ENCODE measurements around the gene AXIN2. TPM values are rescaled to one million over a fixed set of nuclear protein-coding genes. Genes with fewer than 3 reads are reported as not detected.
A peak's percentile ranks its signal among the peaks of the same experiment; 100 is the strongest.

Gene AXIN2
- total RNA-seq, 4 donors from 2014 or later, result 23.9 to 54.3 (median 42.8) TPM

DNA sequence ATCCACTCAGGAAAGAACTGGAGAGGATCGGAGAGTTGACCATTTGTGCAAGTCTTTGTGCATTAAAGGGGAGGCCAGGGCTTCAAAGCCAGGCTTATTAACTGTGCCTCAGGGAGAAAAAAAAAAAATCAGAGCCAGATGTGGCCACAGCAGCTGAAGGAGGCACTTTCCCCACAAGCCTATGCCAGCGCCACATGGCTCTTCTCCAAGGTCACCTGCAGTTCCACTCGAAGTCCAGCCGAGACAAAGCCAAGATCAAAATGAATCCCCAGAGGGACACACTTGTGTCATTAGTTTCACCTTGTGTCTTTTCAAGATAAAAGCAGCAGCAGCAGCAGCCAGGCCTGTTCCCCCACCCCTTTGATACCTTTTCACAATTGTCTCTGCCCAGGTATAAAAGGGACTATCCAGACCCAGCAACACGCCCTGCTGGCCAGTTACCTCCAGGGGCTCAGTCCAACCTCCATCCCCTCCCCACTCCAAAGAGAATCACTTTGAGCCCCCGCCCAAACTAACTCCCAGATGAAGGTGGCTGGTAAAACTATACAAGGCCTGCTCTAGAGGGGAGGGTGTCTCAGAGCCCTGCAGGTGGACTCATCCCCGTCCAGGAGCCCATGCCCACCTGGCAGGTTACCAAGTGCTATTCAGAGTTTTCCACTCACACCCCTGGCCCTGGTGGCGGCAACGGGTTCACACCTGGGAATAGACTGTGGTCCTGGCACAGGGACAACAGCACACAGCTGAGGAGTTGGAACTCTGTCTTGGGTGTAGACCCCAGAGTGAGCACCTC is 29.2 kb downstream of the AXIN2 start:
- peaks cover 45 to 50% of the 10 kb centered on the region in 2 donors for H3K4me1 ChIP-seq
- TF ChIP-seq, protein P1, sequence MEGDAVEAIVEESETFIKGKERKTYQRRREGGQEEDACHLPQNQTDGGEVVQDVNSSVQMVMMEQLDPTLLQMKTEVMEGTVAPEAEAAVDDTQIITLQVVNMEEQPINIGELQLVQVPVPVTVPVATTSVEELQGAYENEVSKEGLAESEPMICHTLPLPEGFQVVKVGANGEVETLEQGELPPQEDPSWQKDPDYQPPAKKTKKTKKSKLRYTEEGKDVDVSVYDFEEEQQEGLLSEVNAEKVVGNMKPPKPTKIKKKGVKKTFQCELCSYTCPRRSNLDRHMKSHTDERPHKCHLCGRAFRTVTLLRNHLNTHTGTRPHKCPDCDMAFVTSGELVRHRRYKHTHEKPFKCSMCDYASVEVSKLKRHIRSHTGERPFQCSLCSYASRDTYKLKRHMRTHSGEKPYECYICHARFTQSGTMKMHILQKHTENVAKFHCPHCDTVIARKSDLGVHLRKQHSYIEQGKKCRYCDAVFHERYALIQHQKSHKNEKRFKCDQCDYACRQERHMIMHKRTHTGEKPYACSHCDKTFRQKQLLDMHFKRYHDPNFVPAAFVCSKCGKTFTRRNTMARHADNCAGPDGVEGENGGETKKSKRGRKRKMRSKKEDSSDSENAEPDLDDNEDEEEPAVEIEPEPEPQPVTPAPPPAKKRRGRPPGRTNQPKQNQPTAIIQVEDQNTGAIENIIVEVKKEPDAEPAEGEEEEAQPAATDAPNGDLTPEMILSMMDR (IDR thresholded peaks at IDR 0.05), result no peak
- H3K4me3 ChIP-seq (replicated peaks in 1 of 3), result peak overlapping the region in 1 of 3 donors; percentile 8
- WGBS, 2 donors, result 48 to 54% methylated on average over 6 to 8 of the region's 9 CpGs
- peak; percentile 78 to 84 for DNase-seq
- H3K36me3 ChIP-seq, result peaks cover 40 to 48% of the 10 kb centered on the region in 2 donors
- peak overlapping the region; percentile 81 to 85 (median 82) for H3K27ac ChIP-seq
- intact Hi-C loops (cut with DNase I), result no loop called here
- H3K9me3 ChIP-seq, result no peaks in the 10 kb centered on the region
- H3K27me3 ChIP-seq, result no peaks in the 10 kb centered on the region

DNA sequence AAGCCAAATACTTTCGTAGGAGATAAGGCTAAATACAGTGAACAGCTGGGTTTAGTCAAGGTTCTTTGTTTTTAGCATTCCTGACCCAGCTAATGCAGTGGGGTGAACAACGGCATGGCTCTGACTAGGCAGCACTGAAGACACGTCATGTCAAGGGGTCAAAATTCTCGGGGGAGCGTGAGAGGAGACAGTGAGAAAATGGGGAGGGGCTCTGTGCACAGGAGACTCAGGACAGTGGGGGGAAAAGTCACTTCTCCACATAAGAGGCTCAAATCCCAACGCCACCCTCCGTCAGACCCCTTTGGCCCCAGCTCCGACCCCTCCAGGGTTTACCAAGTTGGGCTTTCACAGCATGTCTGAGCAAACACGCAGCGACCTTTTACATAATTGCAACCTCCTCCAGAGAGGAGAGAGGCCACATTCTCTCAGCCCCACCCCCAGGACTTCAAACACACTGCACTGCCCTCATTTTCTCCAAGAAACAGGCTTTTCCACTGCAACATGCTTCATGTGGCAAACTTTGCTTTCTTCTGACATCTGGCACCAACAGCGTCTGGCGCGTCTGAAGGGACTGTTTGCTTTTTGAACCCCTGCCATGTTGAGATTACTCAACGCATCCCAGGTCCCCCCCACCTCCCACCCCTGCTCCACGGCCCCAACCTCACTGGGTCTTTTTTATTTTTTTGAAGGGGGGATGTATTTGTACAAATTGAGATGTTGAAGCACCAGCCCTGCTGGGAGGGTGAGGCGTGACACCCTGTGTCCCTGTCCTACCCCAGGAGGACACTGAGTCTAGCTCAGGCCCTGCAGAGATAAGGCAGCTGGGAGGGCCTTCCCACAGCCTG is 30.0 kb downstream of the AXIN2 start:
- intact Hi-C loops (cut with DNase I), result no loop called here
- peak overlapping the region; percentile 81 to 85 (median 82) for H3K27ac ChIP-seq
- 34 to 38% methylated on average over 16 of the region's 16 CpGs for WGBS, 2 donors
- H3K27me3 ChIP-seq, result no peaks in the 10 kb centered on the region
- peak overlapping the region in 1 of 3 donors; percentile 8 for H3K4me3 ChIP-seq (replicated peaks in 1 of 3)
- peaks cover 32 to 40% of the 10 kb centered on the region in 2 donors for H3K36me3 ChIP-seq
- peaks cover 45 to 50% of the 10 kb centered on the region in 2 donors for H3K4me1 ChIP-seq
- no peaks in the 10 kb centered on the region for H3K9me3 ChIP-seq
- DNase-seq, result peak; percentile 78 to 82
- TF ChIP-seq, protein P1 (IDR thresholded peaks at IDR 0.05), result peak in 3 of 6 experiments; percentile 4 to 31 (median 9)
- TF ChIP-seq POLR2A (IDR thresholded peaks at IDR 0.05), result no peak

DNA sequence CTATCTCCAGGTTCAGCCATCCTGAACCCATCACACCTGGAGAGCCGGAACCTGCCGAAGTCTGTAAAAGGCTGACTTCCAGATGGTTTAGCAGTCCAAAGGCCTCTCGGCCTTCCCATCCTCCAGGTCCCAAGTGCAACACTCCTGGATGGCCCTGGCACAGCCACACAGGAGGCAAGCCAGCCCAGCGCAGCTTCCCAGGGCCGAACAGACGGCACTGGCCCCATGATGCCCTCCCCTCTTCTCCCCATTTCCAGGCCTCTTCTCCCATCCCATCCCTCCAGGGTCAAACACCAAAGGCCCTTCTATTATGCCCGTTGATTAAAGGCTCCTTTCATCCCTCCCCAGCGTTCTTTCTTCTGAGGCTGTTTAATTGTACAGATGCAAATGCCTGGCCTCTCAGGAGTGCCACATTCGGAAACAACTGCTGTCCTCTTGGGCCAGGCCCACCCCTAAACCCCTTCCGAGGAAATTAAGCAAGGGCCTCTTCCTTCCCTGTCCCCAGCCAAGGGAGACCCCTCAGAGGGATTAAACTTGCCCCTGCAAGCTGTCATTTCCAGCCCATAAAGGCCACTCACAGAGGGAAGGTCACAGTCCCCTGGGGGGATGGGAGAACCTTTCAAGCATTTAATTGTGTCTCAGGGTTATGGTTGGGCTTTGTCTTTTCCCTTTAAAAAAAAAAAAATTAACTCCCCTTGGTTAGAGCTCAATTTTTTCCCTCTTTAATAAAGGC is 30.8 kb downstream of the AXIN2 start:
- DNase-seq, result peak; percentile 91 to 92
- H3K27me3 ChIP-seq, result no peaks in the 10 kb centered on the region
- peaks cover 45 to 50% of the 10 kb centered on the region in 2 donors for H3K4me1 ChIP-seq
- peak overlapping the region; percentile 78 to 85 (median 82) for H3K27ac ChIP-seq
- H3K4me3 ChIP-seq (replicated peaks in 1 of 3), result no peak overlapping the region
- no peaks in the 10 kb centered on the region for H3K9me3 ChIP-seq
- intact Hi-C loops (cut with DNase I), result no loop called here
- 33% methylated on average over 10 of the region's 10 CpGs for WGBS, 2 donors
- H3K36me3 ChIP-seq, result peaks cover 24 to 32% of the 10 kb centered on the region in 2 donors
- TF ChIP-seq, protein P1 (IDR thresholded peaks at IDR 0.05), result no peak
- no peak for TF ChIP-seq POLR2A (IDR thresholded peaks at IDR 0.05)

DNA sequence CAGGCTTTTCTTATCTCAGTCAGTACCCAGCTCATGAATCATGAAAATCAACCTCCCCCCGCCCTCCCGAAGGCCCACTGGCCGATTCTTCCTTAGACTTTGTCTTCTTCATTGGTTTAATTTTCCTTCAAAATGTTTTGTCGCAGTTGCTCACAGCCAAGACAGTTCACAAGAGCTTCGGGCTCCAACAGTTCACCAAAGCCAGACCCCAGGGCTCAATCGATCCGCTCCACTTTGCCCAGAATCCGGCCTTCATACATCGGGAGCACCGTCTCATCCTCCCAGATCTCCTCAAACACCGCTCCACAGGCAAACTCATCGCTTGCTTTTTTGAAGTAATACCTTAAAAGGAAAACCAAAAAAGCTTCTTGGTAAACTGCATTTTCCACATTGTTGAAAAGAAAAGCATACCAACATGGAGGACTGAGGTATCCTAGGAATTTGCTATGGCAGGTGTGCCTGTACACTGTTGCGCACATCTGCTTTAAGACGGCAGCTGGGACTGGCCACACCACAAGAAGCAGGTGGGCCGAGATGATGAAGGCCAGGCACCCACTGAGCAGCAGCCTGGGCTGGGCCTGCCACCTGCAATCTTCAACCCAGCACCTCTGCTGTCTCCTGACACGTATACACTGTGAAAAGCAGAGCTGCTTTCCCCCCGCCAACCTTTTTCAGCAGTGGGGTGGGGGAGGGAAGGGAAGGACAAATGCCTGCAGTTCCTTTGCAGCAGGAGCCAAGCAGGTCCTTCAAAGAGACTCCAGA is 31.5 kb downstream of the AXIN2 start:
- H3K9me3 ChIP-seq, result no peaks in the 10 kb centered on the region
- DNase-seq, result no peak
- 87 to 89% methylated on average over 16 to 17 of the region's 17 CpGs for WGBS, 2 donors
- peaks cover 18 to 24% of the 10 kb centered on the region in 2 donors for H3K36me3 ChIP-seq
- intact Hi-C loops (cut with DNase I), result no loop called here
- no peaks in the 10 kb centered on the region for H3K27me3 ChIP-seq
- H3K4me3 ChIP-seq (replicated peaks in 1 of 3), result no peak overlapping the region
- peak overlapping the region; percentile 27 to 82 (median 27) for H3K27ac ChIP-seq
- peaks cover 45 to 50% of the 10 kb centered on the region in 2 donors for H3K4me1 ChIP-seq
- TF ChIP-seq, protein P1 (IDR thresholded peaks at IDR 0.05), result no peak
- no peak for TF ChIP-seq POLR2A (IDR thresholded peaks at IDR 0.05)

Measured in thyroid gland (tissue), 4 donors.